ENCODE measurements around the gene ELFN2.

The ELFN2 gene

DNA sequence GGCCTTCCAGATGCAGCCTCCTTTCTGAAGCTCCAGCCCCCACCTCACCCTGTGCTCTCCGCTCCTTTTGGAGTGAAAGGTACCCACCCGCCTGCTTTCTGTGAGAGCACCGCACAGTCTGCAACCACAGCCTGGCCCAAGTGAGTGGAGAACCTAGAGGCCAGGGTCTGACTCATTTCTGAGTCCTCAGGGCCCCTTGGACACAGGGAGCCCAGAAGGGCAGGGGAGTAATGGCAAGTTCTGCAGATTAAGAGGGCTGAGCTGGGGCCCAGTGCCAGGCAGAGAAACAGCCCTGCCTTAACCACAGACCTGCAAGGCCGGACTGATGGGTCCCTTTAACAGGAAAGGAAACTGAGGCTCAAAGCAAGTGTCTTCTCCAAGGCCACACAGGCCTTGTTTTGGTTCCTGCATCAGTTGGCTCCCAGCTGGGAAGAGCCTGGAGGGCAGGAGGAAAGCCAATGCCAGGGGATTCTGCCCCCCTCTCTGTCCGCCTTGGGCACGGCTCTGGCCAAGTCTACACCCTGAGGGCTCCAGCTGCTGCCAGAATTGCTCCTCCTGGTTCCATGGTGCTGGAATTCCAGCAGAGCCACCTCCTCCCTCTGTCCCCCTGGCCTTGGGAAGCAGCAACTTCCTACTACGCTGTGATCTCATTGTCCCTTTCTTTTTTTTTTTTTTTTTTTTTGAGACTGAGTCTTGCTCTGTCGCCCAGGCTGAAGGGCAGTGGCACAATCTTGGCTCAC lies 89.9 kb downstream of the ELFN2 start:
- Histone ChIP-seq H3K27me3 (ENCODE audit: insufficient read depth, low read length, poor library complexity, severe bottlenecking) (no peaks in the 10 kb centered on the region), H3K9me3 (ENCODE audit: insufficient read depth, low read depth, low read length) (no peaks in the 10 kb centered on the region)

DNA sequence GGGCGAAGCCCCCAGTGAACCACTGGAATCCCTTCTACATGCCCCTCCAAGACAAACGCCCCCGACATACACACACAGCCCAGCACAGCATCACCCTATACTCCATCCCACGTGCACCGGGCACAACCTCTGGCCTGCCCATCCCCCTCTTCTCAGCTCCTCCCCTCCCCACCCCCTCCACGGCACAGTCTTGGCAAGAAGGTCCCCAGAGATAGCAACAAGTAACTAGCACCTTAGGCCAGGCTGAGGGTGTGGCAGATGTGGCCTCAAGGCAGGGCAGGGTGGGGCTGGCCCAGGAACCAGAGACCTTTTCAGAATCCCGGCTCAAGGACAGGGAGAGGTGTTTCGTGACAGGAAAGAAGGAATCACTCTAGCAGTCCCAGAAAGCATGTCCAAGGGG lies 90.7 kb downstream of the ELFN2 start:
- no peaks in the 10 kb centered on the region for H3K4me1 ChIP-seq (ENCODE audit: insufficient read depth, low read length, poor library complexity, severe bottlenecking)
- H3K36me3 ChIP-seq (ENCODE audit: insufficient read depth, low read length): no peaks in the 10 kb centered on the region
- H3K9me2 ChIP-seq (replicated peaks; ENCODE audit: low read depth, low read length): no peaks in the 10 kb centered on the region
- H3K9ac ChIP-seq (ENCODE audit: low read depth, low read length, poor library complexity, severe bottlenecking): no peak overlapping the region
- no peak overlapping the region for H3K4me2 ChIP-seq (ENCODE audit: low read depth, low read length, poor library complexity, severe bottlenecking)
- no peaks in the 10 kb centered on the region for H3K79me2 ChIP-seq (ENCODE audit: insufficient read depth, low read length)
- no peaks in the 10 kb centered on the region for H3K27me3 ChIP-seq (ENCODE audit: insufficient read depth, low read length, poor library complexity, severe bottlenecking)
- no peaks in the 10 kb centered on the region for H3K9me3 ChIP-seq (ENCODE audit: insufficient read depth, low read depth, low read length)
- H3K4me3 ChIP-seq (ENCODE audit: low read length, poor library complexity, severe bottlenecking): no peak overlapping the region
- H4K20me1 ChIP-seq (ENCODE audit: insufficient read depth, low read length, poor library complexity, severe bottlenecking): no peaks in the 10 kb centered on the region
- no peaks in the 10 kb centered on the region for H3F3A ChIP-seq (ENCODE audit: low read depth)
- no peak for TF ChIP-seq EZH2phosphoT487 (IDR thresholded peaks at IDR 0.05; ENCODE audit: borderline replicate concordance)
- TF ChIP-seq, protein P1, sequence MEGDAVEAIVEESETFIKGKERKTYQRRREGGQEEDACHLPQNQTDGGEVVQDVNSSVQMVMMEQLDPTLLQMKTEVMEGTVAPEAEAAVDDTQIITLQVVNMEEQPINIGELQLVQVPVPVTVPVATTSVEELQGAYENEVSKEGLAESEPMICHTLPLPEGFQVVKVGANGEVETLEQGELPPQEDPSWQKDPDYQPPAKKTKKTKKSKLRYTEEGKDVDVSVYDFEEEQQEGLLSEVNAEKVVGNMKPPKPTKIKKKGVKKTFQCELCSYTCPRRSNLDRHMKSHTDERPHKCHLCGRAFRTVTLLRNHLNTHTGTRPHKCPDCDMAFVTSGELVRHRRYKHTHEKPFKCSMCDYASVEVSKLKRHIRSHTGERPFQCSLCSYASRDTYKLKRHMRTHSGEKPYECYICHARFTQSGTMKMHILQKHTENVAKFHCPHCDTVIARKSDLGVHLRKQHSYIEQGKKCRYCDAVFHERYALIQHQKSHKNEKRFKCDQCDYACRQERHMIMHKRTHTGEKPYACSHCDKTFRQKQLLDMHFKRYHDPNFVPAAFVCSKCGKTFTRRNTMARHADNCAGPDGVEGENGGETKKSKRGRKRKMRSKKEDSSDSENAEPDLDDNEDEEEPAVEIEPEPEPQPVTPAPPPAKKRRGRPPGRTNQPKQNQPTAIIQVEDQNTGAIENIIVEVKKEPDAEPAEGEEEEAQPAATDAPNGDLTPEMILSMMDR (conservative IDR thresholded peaks at IDR 0.05; ENCODE audit: low read length): no peak
- no peak overlapping the region for H2AFZ ChIP-seq (ENCODE audit: low read length)

More for the DNA sequence above, 89.9 kb downstream of the ELFN2 start:
- Histone ChIP-seq H3K79me2 (ENCODE audit: insufficient read depth, low read length) (no peaks in the 10 kb centered on the region), H3K4me1 (ENCODE audit: insufficient read depth, low read length, poor library complexity, severe bottlenecking) (no peaks in the 10 kb centered on the region), H2AFZ (ENCODE audit: low read length) (no peak overlapping the region), H3K9me2 (replicated peaks; ENCODE audit: low read depth, low read length) (no peaks in the 10 kb centered on the region), H3K9ac (ENCODE audit: low read depth, low read length, poor library complexity, severe bottlenecking) (no peak overlapping the region), H3K36me3 (ENCODE audit: insufficient read depth, low read length) (no peaks in the 10 kb centered on the region), H3F3A (ENCODE audit: low read depth) (no peaks in the 10 kb centered on the region), H3K4me2 (ENCODE audit: low read depth, low read length, poor library complexity, severe bottlenecking) (no peak overlapping the region), H4K20me1 (ENCODE audit: insufficient read depth, low read length, poor library complexity, severe bottlenecking) (no peaks in the 10 kb centered on the region), H3K4me3 (ENCODE audit: low read length, poor library complexity, severe bottlenecking) (no peak overlapping the region)
- TF ChIP-seq EZH2phosphoT487 (IDR thresholded peaks at IDR 0.05; ENCODE audit: borderline replicate concordance): no peak
- TF ChIP-seq, protein P1 (conservative IDR thresholded peaks at IDR 0.05; ENCODE audit: low read length): no peak

DNA sequence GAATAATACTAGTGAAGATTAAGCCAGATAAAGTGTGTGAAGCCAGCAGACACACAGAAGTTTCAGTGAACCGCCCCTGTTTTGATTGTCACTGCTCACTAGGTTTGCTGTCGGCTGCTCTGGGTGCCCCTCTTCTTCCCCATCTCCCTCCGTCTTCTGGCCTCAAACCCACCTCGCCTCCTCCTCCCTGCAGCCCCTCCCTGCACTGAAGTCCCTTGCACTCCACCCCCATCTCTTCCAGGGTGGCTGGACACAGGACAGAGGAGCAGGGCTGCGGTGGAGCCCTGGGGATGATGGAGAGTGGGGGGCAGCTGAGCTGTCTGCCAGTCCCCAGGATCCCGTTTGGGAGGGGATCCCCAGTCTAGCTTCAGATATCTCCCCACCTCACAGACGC lies 91.5 kb downstream of the ELFN2 start:
- H3K9ac ChIP-seq (ENCODE audit: low read depth, low read length, poor library complexity, severe bottlenecking): no peak overlapping the region
- no peaks in the 10 kb centered on the region for H3K9me2 ChIP-seq (replicated peaks; ENCODE audit: low read depth, low read length)
- no peaks in the 10 kb centered on the region for H3K36me3 ChIP-seq (ENCODE audit: insufficient read depth, low read length)
- H3K4me1 ChIP-seq (ENCODE audit: insufficient read depth, low read length, poor library complexity, severe bottlenecking): no peaks in the 10 kb centered on the region
- no peak overlapping the region for H2AFZ ChIP-seq (ENCODE audit: low read length)
- H4K20me1 ChIP-seq (ENCODE audit: insufficient read depth, low read length, poor library complexity, severe bottlenecking): no peaks in the 10 kb centered on the region
- no peaks in the 10 kb centered on the region for H3K27me3 ChIP-seq (ENCODE audit: insufficient read depth, low read length, poor library complexity, severe bottlenecking)
- no peaks in the 10 kb centered on the region for H3K79me2 ChIP-seq (ENCODE audit: insufficient read depth, low read length)
- no peaks in the 10 kb centered on the region for H3F3A ChIP-seq (ENCODE audit: low read depth)
- no peak overlapping the region for H3K4me2 ChIP-seq (ENCODE audit: low read depth, low read length, poor library complexity, severe bottlenecking)
- no peak overlapping the region for H3K4me3 ChIP-seq (ENCODE audit: low read length, poor library complexity, severe bottlenecking)
- no peaks in the 10 kb centered on the region for H3K9me3 ChIP-seq (ENCODE audit: insufficient read depth, low read depth, low read length)
- TF ChIP-seq, protein P1 (conservative IDR thresholded peaks at IDR 0.05; ENCODE audit: low read length): no peak
- TF ChIP-seq EZH2phosphoT487 (IDR thresholded peaks at IDR 0.05; ENCODE audit: borderline replicate concordance): no peak

All from Loucy (cell line).